Tibial nerve (tissue), 4 donors: ENCODE data around the gene OLFM4.

Source experiments
- EP300 ChIP-seq, 2 donors: sonication (generic); formaldehyde crosslinking; IDR thresholded peaks; one replicate each; pipeline ENCODE4 v1.6.1; 2017; ENCODE audit warnings: antibody characterized with exemption in 2 of 2, mild to moderate bottlenecking in 1 of 2
- TF ChIP-seq, protein P1 (sequence below), 5 experiments: fragments of 200-600 bp in 3 of 5; fragments of 450-650 bp in 2 of 5; sonication (generic) in 3 of 5; IDR thresholded peaks; one replicate each; pipeline ENCODE4 v1.5.1; 2016 to 2019; ENCODE audit warnings: antibody characterized with exemption in 5 of 5, mild to moderate bottlenecking in 3 of 5, moderate library complexity in 2 of 5

GRCh38 chr13:53090461-53090860 is 61.8 kb downstream of the OLFM4 start:
- TF ChIP-seq, protein P1, sequence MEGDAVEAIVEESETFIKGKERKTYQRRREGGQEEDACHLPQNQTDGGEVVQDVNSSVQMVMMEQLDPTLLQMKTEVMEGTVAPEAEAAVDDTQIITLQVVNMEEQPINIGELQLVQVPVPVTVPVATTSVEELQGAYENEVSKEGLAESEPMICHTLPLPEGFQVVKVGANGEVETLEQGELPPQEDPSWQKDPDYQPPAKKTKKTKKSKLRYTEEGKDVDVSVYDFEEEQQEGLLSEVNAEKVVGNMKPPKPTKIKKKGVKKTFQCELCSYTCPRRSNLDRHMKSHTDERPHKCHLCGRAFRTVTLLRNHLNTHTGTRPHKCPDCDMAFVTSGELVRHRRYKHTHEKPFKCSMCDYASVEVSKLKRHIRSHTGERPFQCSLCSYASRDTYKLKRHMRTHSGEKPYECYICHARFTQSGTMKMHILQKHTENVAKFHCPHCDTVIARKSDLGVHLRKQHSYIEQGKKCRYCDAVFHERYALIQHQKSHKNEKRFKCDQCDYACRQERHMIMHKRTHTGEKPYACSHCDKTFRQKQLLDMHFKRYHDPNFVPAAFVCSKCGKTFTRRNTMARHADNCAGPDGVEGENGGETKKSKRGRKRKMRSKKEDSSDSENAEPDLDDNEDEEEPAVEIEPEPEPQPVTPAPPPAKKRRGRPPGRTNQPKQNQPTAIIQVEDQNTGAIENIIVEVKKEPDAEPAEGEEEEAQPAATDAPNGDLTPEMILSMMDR (IDR thresholded peaks at IDR 0.05) = no peak
- TF ChIP-seq EP300 (IDR thresholded peaks at IDR 0.05) = no peak
